Common myeloid progenitor, CD34-positive (primary cell): ENCODE data around the gene GRN.

Source experiments
- CTCF ChIA-PET: fragments of 350-600 bp; sonication (Branson Sonifier 250); formaldehyde crosslinking; loops from one replicate; lab custom pipeline; 2021; ENCODE audit warnings: antibody characterized with exemption; lab: Charles Lee
- POLR2A ChIA-PET: fragments of 350-600 bp; sonication (Branson Sonifier 250); formaldehyde crosslinking; loops from one replicate; lab custom pipeline; 2021; ENCODE audit warnings: antibody characterized with exemption; lab: Charles Lee
- DNase-seq, 3 donors: peaks; one replicate each; pipeline versions ENCODE4 v3.0.0 to v3.0.0-alpha.2; 2013
- H3K27ac ChIP-seq, 2 experiments: 1 replicate in 1 of 2; 2 replicates in 1 of 2; pipeline ENCODE4 v1.7.0; 2013; ENCODE audit warnings: inconsistent platforms in 2 of 2, low read length in 2 of 2, mild to moderate bottlenecking in 2 of 2, low read depth in 1 of 2, moderate library complexity in 1 of 2; ENCODE audit not compliant: severe bottlenecking in 2 of 2, insufficient read depth in 1 of 2, poor library complexity in 1 of 2
- H3K27me3 ChIP-seq, 5 experiments: replicated peaks in 2 of 5; 1 replicate in 3 of 5; 2 replicates in 2 of 5; pipeline versions ENCODE4 v1.6.1 to v1.7.0; 2013; ENCODE audit warnings: low read length in 4 of 5, mild to moderate bottlenecking in 2 of 5, moderate library complexity in 2 of 5, inconsistent platforms in 1 of 5; ENCODE audit not compliant: insufficient read depth in 5 of 5, control insufficient read depth in 4 of 5
- H3K36me3 ChIP-seq, 4 experiments: 1 replicate in 2 of 4; 2 replicates in 2 of 4; pipeline versions ENCODE4 v1.6.1 to v1.7.0; 2013; ENCODE audit warnings: low read length in 3 of 4, control low read depth in 1 of 4, mild to moderate bottlenecking in 1 of 4; ENCODE audit not compliant: control insufficient read depth in 4 of 4, insufficient read depth in 4 of 4
- H3K4me1 ChIP-seq, 4 experiments: 1 replicate in 3 of 4; 2 replicates in 1 of 4; pipeline versions ENCODE4 v1.6.1 to v1.7.1; 2013; ENCODE audit warnings: low read length in 3 of 4, mild to moderate bottlenecking in 3 of 4, control low read depth in 1 of 4, inconsistent platforms in 1 of 4, moderate library complexity in 1 of 4; ENCODE audit not compliant: control insufficient read depth in 4 of 4, insufficient read depth in 4 of 4; ENCODE audit errors: control extremely low read depth in 1 of 4
- H3K4me3 ChIP-seq, 7 experiments: 1 replicate in 4 of 7; 2 replicates in 3 of 7; pipeline versions ENCODE4 v1.5.1 to v1.7.0; 2013; ENCODE audit warnings: mild to moderate bottlenecking in 7 of 7, low read length in 6 of 7, moderate library complexity in 6 of 7, inconsistent platforms in 2 of 7, low read depth in 2 of 7, control low read depth in 1 of 7; ENCODE audit not compliant: insufficient read depth in 4 of 7, control insufficient read depth in 1 of 7; ENCODE audit errors: extremely low read depth in 1 of 7
- H3K9me3 ChIP-seq, 5 experiments: 1 replicate in 4 of 5; 2 replicates in 1 of 5; pipeline versions ENCODE4 v1.6.1 to v1.7.1; 2013; ENCODE audit warnings: low read length in 4 of 5, mild to moderate bottlenecking in 2 of 5, inconsistent platforms in 1 of 5, low read depth in 1 of 5, moderate library complexity in 1 of 5; ENCODE audit not compliant: control insufficient read depth in 4 of 5, insufficient read depth in 2 of 5; ENCODE audit errors: control extremely low read depth in 1 of 5
- WGBS: methylation state at CpG from one replicate; pipeline ENCODE4 v1.1.5; 2013; ENCODE audit not compliant: insufficient coverage; 5-methylcytosine and 5-hydroxymethylcytosine counted together

GRN gene

DNA sequence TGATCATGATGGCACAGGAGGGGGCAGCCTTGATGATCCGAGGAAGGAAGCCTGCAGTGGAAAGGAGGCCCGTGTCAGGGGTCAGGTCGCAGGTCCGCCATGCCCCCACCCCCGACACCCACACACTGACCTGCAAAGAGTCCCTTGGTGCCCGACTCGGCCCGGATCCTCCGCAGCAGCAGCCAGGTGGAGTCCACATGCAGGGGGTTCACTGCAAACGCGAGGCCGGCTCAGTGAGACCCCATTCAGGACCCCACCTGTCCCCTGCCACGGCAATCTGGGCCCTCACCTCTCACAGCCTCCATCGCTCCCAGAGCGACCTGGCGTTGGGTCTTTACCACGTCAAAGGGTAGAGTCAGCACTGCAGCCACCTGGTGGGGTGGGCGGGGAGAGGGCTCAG lies 25.0 kb upstream of the GRN start:
- 98% methylated on average over 14 of the region's 18 CpGs for WGBS
- Histone ChIP-seq H3K36me3 (peaks cover 0 to 35% (median 25%) of the 10 kb centered on the region in 4 experiments), H3K9me3 (no peaks in the 10 kb centered on the region), H3K4me3 (no peak overlapping the region), H3K4me1 (peaks cover 0 to 22% (median 16%) of the 10 kb centered on the region in 4 experiments), H3K27me3 (peaks cover 9 to 34% (median 24%) of the 10 kb centered on the region in 5 experiments), H3K27ac (no peak overlapping the region)
- CTCF ChIA-PET: interaction anchor here (1.0 to 2.1 kb wide), 4 partner anchors 10 to 214 kb away, joined by 3 to 8 read pairs (median 6); no protein-coding TSS in a partner anchor
- POLR2A ChIA-PET: no interaction called here
- DNase-seq: no peak

DNA sequence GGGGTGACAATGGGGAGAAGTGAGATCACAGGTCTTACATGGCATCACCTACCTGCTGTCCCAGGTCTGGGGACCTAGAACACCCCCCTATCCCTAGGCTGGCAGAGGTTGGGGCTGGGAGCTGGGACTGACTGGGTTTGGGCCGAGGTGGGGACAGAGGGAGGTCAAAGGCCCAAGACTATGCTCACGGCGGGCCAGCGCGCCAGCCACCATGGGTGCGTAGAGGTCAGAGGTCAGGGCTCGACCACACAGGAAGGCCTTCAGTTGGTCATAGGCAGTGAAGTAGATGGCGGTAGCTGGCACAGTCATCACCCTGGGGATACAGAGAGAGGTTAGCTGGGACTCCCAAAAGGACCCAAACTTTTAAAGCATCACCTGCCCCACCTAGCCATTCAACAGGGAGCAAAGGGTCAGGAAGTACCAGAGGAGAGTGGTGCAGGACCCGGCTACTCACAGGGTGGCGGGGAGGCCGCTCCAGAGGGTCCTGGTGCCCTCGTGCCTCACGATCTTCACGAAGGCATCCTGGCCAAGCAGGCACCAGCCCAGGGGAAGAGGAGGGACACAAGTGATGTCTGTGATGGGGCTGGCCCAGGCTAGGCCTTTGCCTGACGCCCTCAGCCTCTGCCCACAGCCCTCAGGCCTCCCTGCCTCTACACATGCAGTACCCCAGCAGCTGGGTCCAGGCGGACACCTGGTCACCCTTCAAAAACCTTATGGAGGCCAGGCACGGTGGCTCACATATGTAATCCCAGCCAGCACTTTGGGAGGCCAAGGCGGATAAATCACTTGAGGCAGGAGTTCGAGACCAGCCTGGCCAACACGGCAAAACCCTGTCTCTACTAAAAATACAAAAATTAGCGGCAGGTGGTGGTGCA lies 23.6 kb upstream of the GRN start:
- Histone ChIP-seq H3K36me3 (peaks cover 0 to 35% (median 25%) of the 10 kb centered on the region in 4 experiments), H3K27me3 (peaks cover 5 to 22% (median 13%) of the 10 kb centered on the region in 5 experiments), H3K4me3 (no peak overlapping the region), H3K9me3 (no peaks in the 10 kb centered on the region), H3K4me1 (peaks cover 0 to 29% (median 25%) of the 10 kb centered on the region in 4 experiments), H3K27ac (no peak overlapping the region)
- CTCF ChIA-PET: interaction anchor here (1.6 to 2.1 kb wide), 3 partner anchors 10 to 111 kb away, joined by 4 to 8 read pairs (median 8); no protein-coding TSS in a partner anchor
- no peak for DNase-seq
- WGBS: 98% methylated on average over 15 of the region's 21 CpGs
- POLR2A ChIA-PET: no interaction called here

DNA sequence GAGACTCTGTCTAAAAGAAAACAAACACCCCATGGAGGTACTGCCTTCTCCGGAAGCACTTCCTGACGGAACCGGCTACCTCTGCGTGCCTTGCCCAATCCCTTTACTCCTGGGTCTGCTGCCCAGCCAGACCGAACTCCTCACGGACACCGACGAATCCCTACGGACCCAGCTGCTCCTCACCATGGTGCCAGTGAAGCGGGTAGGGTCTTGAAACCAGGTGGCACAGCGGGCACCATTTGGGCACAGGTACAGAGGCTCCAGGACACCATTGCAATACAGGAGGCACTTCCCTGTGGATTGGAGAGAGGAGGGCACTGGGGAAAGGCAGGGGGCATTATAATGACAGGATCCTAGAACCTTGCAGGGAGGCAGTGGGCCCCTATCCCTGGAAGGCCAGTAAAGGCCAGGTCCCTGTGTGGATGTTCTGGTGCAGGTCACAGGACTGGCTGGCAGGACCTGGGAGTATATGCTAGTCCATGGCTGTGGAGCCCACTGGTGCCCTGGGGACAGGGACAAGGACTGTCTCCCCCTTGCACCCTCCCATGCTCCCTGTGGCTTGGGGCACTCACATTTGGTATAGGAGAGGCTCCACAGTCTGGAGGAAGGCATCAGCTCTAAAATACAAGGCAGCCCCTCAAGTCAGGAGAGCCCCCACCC lies 22.7 kb upstream of the GRN start:
- Histone ChIP-seq H3K9me3 (no peaks in the 10 kb centered on the region), H3K4me3 (no peak overlapping the region), H3K27me3 (peaks cover 0 to 13% (median 6%) of the 10 kb centered on the region in 5 experiments), H3K36me3 (peaks cover 0 to 35% (median 25%) of the 10 kb centered on the region in 4 experiments), H3K27ac (no peak overlapping the region), H3K4me1 (peaks cover 0 to 29% (median 25%) of the 10 kb centered on the region in 4 experiments)
- 98% methylated on average over 11 of the region's 11 CpGs for WGBS
- ChIA-PET CTCF (interaction anchor here (0.9 to 1.7 kb wide), 2 partner anchors 13 to 104 kb away, joined by 3 to 4 read pairs; no protein-coding TSS in a partner anchor), POLR2A (no interaction called here)
- DNase-seq: no peak

DNA sequence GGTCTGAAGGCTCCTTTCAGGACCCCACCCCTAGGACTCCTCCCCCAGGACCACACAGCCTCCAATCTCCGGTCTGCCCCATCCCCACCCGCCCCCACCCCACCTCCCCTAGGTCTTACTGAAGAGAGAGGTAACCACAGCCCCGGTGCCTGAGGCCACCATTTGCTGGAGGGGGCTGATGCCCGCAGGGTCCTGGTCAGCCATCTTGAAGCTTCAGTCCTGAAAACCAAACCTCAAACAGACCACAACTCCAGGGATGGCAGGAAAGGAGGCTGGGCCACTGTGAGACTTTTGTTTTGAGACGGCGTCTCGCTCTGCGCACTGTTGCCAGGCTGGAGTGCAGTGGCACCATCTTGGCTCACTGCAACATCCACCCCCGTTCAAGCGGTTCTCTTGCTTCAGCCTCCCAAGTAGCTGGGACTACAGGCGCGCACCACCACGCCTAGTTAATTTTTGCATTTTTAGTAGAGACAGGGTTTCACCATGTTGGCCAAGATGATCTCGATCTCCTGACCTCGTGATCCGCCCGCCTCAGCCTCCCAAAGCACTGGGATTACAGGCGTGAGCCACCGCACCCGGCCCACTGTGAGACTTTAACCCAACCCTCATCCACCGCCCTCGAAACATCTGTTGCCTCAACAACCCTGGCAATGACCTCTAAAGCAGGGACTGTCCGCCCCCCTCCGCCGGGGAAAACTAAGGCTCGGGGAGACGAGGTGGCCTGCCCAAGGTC lies 21.6 kb upstream of the GRN start:
- Histone ChIP-seq H3K36me3 (peaks cover 0 to 35% (median 25%) of the 10 kb centered on the region in 4 experiments), H3K27me3 (peaks cover 0 to 1% (median 0%) of the 10 kb centered on the region in 5 experiments), H3K27ac (peak overlapping the region in 1 of 2 experiments; percentile 61), H3K4me3 (peak overlapping the region in 6 of 7 experiments; percentile 51 to 87 (median 80)), H3K4me1 (peaks cover 0 to 29% (median 25%) of the 10 kb centered on the region in 4 experiments), H3K9me3 (no peaks in the 10 kb centered on the region)
- DNase-seq: no peak
- CTCF ChIA-PET: interaction anchor here (1.7 to 2.4 kb wide), 3 partner anchors 113 to 125 kb away, joined by 4 to 14 read pairs (median 5); no protein-coding TSS in a partner anchor
- POLR2A ChIA-PET: interaction anchor here (0.7 kb wide), 1 partner anchor 9 kb away, joined by 3 read pairs; no protein-coding TSS in a partner anchor
- WGBS: 75% methylated on average over 18 of the region's 27 CpGs

- H3K36me3 ChIP-seq: peaks cover 0 to 35% (median 25%) of the 10 kb centered on the region in 4 experiments
- WGBS: 4% methylated on average over 30 of the region's 38 CpGs
- H3K9me3 ChIP-seq: no peaks in the 10 kb centered on the region
- CTCF ChIA-PET: interaction anchor here (1.7 to 2.4 kb wide), 3 partner anchors 114 to 126 kb away, joined by 4 to 14 read pairs (median 5); no protein-coding TSS in a partner anchor
- peaks cover 0 to 29% (median 25%) of the 10 kb centered on the region in 4 experiments for H3K4me1 ChIP-seq
- DNase-seq: no peak
- no peaks in the 10 kb centered on the region for H3K27me3 ChIP-seq
- POLR2A ChIA-PET: interaction anchor here (0.7 to 0.8 kb wide), 2 partner anchors 9 to 258 kb away, joined by 3 read pairs; partner anchors contain the start of gene LSM12
- H3K4me3 ChIP-seq: peak overlapping the region; percentile 51 to 87 (median 78)
- peak overlapping the region in 1 of 2 experiments; percentile 61 for H3K27ac ChIP-seq
Measured at GRCh38 chr17:44324092-44324570, 21.0 kb upstream of the GRN start.
